Eye (tissue), 1 donor: Measurements from ENCODE around the gene MPRIP.
"Not testable (repeated sequence)": the region's sequence is repeated elsewhere in the genome, so short reads cannot be mapped to it uniquely, and the experiment has no call there.

Experiments used
- DNase-seq: peaks from one replicate; pipeline ENCODE4 v3.0.0-alpha.2; 2015

Gene MPRIP

DNA sequence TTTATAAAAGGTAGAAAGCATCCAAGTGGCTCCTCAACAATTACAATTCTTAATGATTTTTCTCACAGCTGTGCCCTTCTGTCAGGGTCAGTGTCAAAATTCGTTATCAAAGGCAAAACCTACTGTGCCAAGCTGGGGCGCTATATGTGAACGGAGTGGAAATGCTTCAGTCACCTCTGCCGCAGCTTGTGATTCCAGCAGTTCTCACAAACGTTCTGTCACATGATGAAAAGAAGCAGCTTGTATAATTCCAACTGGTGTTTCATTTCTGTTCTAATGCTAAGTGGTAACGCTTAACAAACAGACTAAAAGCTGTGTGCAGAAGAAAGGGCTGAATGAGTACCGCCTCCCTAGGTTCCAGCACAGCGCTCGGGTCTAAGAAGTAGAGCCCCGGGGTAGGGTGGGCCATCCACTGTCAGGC lies 149.7 kb downstream of the MPRIP start:
- peak; percentile 26 for DNase-seq

DNA sequence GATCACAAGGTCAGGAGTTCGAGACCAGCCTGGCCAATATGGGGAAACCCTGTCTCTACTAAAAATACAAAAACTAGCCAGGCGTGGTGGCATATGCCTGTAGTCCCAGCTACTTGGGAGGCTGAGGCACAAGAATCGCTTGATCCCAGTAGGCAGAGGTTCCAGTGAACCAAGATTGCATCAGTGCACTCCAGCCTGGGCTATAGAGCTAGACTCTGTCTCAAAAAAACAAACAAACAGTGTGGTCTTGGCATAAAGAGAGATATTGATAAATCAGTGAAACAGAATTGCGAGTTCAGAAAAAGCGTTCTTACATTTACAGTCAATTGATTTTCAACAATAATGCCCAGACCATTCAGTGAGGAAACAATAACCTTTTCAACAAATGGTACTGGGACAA lies 153.2 kb downstream of the MPRIP start:
- not testable (repeated sequence) for DNase-seq

DNA sequence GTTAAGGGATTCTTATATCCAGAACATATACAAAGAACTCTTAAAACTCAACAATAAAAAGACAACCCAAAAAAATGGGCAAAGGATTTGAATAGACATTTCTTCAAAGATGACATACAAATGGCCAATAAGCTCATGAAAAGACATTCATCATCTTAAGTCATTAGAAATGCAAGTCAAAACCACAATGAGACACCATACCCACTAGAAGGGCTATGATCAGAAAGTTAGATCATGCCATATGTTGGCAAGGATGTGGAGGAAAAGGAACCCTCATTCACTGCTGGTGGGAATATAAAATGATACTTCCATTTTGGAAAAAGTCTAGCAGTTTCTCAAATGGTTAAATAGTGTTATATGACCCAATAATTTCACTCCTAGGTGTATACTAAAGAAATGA lies 154.5 kb downstream of the MPRIP start:
- no peak for DNase-seq

DNA sequence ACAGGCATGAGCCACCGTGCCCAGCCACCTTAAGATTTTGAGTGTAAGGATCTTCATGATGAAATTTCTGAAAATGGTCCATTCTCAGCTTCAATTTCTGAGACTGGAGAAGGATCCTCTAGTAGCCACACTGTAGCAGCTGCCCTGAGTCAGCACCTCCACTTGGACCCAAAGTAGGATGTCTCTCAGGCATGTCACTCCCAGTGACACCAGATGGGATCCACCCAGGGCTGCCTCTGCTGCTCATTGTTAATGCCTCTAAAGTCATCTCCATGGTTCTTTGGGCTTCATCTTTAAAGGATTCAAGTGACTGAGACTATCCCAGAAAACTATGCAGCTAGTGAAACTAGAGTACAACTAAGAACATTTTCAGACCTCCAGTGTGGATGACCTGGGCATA lies 156.0 kb downstream of the MPRIP start:
- DNase-seq, result no peak

DNA sequence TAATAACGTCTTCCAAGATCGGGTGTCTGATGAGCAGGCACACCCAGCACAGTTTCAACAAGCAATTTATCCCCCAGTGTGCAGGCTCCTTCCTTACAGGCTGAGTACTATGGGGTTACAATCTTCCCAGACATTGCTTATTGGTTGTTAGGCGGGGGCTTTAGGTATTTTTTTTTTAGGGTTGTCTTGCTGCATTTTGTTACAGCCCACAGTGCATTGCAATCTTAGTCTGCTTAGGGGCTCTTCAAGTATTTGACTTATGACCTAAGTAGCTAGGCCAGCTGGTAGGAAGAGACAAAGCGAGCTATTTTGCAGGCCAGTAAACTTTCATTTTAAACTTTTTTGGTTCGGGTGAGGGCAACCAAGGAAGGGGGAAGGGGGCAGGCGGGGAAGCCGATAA lies 158.1 kb downstream of the MPRIP start:
- no peak for DNase-seq

DNA sequence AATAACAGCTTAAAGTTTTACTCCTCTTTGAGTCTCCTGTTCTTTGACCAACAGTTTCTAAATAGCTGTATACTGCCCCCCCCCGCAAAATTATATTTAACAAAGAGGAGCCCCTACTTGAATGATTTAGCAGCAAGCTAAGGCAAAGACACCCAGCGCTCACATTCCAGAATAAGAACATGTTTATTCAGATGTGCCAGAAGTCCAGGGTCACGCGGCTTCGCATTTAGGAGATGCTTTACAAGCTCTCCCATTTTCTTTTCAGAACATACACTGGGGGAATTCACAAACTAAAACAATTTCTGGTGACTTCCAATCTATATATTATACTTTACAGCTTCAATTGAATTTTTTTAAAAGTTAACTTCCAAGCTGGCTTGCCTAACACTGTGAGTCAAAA lies 158.6 kb downstream of the MPRIP start:
- DNase-seq, result peak; percentile 24

DNA sequence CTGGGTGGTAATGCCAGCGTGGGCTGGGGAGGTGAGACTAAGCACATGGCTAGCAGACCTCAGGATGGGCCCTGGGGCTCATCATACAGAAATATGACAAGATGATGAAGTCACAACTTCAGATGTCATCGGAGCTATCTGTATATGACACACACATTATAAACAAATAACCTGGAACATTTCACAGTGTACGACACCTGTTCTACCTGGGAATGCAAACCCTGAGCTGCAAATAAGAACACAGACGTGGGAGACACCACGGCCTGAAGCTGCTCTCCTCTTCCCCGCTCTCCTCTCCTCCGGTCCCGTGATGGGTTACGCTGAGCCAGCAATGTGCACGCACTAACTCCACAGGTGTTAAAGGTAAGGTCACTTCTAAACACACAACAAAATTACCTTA lies 159.0 kb downstream of the MPRIP start:
- no peak for DNase-seq

DNA sequence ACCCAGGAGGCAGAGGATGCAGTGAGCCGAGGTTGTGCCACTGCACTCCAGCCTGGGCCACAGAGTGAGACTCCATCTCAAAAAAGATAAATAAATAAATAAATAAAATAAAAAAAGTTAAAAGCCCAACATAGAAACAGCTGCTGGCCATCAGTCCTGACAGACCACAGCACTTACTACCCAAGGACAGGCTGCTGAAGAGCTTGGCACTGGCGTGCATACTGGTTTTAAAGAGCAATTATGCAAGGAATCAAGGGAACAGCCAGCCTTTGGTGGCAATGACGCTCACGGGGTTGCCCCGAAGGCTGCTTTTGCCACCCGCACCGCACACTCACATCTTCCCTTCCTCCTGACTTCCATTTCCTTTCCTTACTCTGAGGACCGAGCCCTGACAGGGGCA lies 159.7 kb downstream of the MPRIP start:
- DNase-seq, result no peak

DNA sequence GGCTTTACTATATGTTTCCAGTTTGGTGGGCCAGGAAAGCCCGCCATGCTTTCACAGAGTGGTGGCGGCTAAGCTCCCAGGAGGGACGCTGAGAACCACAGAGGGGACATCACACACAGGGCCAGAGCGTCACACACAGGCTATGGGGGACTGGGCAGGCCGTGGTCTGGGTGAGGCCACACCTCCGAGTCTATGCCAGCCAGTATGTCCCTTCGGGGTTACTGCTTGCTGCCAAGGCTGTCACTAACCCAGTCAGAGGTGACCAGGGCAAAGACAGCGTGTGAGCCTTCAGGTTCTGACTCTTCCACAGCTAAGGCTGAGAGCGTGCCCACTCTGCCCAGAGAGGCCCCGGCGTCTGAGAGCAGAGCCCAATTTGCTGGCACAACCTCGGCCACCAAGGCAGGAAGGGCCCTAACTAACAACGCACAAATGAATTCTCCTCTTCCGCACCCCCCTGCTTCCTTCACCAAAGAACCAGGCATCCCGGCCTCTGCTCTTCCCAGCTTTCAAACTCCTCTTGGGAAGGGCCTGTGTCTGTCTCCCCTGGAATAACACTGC lies 161.0 kb downstream of the MPRIP start:
- no peak for DNase-seq

DNA sequence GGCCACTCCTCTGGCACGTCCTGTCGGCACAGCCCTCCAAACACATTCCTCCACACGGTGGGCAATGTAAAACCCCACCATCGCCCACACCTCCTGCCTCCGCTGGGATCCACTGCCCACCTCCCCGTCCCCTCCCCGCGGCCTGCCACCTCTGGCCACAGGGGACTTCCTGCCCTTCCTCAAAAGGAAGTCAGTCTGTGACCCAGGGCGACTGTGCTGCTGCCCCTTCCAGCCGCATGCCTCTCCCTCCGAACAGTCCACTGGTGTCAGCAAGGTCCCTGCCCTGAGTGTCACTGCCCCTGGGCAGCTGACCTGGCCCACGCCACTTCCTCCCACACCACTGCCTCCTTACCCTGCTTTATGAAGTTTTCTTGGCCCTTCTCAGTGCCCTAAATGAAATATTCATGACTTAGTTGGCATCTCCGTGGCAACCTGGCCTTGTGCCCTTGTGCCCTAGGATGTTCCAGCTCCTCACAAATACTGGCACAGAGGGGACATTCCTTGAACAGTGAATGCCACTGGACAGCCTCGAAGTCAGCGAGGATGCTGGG lies 161.9 kb downstream of the MPRIP start:
- no peak for DNase-seq

DNA sequence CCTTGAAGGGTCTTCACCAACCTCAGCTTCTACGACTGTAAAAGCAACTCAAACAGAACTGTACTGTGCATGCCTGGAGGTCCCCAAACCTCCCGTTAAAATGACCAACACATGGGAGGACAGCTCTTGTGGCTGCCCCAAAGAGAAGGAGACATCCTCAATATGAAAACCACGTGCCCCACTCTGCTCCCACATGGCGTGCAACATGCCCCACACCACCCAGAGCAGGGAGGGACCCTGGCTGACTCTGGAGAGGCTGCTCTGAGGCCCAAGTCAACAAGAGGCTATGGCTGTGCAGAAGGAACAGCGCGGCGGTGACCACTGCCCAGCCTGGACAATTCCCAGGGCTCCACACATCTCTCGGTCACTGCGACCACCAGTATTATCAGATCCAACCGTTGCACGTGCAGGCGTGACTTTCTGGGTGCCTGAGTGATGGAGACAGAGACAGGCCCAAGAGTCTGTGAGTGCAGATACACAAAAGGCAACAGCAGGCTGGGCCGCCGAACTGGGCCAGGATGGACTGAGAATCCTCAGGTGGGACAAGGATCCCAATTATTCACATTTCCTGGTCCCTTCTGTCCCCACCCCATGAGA lies 162.5 kb downstream of the MPRIP start:
- no peak for DNase-seq

DNA sequence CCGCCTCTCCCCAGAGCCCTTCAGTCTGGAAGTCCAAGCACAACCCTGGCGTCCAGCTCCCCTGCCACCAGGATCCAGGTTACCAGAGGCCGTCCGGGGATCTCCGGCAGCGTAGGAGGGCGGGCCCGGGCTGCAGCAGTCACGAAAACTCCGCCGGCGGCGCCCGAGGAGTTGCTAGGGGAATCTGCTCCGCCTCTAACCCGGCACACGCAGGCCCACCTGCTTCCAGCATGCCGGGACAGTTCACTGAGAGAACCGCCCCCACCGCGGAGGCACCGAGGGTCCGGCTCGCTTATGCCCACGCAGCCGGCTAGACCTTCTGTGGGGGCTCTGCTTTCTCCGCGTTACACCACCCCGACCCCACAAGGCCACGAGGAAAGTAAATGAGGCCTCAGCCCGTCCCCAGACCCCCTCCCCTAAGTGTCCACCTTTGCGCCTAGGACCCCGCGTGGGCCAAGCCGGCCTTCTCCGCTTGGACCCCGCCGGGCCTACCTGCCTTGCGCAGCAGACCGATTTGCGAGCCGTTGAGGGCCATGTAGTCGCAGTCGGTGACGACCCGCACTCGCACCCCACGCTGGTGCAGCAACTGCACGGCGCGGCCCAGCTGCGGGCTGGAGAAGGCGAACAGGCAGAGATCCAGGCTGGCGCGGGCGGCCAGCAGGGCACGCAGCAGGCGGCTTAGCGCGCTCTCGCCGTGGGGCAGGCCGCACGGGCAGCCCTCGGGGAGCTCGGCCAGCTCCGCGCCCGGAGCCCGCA lies 163.3 kb downstream of the MPRIP start:
- DNase-seq, result peak; percentile 76

DNA sequence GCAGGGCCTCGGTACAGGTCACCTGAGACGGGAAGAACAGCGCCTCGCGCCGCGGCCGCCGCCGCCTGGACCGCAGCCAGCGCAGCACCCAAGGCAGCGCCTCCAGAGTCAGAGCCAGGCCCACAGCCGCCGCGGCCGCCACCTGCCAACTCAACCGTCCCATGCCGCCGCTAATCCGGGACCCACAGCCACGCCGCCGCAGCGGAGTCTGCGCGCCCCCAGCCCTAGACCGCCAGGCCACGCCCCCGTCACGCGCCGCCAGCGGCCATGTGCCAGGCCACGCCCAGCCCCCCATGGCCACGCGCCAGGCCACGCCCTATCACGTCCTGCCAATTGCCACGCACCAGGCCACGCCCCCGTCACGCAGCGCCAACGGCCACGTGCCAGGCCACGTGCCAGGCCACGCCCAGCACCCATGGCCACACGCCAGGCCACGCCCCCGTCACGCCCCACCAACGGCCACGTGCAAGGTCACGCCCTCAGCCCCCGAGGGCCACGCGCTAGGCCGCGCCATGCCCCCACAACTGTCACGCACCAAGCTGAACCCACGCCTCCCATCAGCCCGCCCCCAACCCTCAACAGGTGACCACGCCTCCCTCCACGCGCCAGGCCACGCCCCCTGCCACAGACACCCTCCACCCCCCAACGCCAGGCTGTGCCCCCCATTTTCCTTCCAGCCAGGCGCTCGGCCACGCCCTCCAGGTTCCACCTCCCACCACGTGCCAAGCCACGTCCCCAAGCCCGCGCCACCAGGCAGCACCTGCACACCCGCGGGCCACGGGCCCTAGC lies 164.1 kb downstream of the MPRIP start, which contains the start of gene PLD6:
Gene PLD6 (minus strand): TSS at position 210 of the 789 bp plus-strand sequence. CDS start 47 bp downstream, at position 163.
- DNase-seq, result peak; percentile 85

DNA sequence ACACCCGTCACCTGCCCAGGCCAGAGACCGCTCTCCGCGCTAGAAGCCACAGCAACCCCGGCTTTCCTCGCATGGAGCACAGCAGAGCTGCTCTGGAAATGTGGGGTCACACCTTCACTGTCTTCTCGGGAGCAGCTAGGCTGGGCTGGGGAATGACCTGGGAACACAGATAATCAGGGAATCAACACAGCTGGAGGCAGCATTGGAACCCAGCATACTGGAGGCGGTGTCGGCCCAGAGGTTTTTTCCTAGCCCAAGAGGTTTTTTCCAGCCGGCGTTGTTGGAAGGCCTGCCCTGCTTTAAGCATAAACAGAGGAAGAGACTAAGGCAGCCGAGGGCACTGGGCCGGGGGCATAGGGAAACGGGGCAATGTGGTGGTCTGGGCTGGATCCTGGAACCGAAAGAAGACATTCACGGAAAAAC lies 164.7 kb downstream of the MPRIP start:
- no peak for DNase-seq

DNA sequence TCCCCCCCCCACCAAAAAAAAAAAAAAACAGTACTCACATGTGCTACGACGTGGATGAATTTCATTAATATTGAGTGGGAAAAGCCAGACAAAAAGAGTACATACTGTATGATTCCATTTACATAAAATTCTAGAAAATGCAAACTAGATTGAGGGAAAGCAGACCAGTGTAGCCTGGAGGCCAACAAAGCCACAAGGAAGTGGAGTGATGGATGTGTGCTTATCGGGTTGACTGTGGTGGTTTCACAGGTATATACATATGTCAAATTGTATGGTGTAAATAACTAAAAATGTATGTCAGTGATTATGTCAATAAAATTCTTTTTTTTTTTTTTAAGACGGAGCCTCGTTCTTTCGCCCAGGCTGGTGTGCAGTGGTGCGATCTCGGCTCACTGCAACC lies 165.7 kb downstream of the MPRIP start:
- no peak for DNase-seq

DNA sequence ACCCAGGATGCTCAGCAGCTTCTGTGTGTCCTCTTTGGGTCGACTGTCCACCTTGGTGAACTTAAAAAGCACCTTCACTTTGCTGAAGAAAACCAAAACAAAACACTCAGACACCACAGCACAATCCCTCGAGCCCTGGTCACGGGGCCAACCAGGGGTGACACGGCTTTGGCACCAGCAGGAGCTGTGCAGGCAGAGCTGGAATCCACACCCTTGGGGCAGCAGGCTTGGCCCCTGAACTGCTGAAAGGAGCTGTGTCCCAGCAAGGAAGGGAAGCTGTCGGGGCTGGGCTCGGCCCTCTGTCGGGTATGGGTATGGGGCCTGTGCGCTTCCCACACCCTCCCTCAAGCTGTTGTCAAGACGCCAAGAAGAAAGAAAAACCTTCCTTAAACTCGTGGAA lies 171.5 kb downstream of the MPRIP start:
- DNase-seq, result no peak

DNA sequence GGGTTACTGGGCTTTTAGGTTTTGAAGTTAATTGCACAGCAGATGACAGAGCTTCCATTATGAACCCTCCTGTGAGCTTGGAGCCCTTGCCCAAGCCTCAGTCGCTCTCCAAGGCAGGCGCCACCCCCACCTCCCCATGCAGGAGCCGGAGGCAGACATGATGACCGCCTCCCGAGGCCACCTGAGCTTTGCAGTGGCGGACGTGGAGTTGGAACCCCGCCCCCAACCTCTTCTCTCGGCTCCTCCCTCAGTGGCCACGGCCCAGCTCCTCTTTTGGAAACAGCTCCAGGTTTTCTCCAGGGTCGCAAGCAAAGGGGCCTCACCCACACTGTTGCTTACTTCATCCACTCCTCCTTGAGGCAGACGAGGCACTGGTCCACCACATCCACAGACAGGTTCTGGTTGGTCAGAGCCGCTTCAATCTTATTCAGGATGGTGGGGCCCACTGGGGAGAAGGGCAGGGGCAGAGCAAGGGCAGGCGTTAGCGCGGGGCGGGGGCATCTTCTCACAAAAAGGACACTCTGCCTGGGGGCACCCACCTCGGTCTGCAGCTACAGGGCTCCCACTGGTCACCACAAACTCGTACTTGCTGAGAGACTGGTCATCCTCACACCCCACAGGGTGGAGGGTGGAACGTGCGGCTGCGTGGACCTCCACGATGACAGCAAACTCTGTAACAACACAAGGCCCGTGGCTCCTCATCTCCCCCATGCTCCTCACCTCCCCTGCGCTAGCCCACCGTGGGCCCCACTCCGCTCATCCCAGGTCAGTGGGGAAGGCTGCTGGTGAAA lies 172.6 kb downstream of the MPRIP start:
- no peak for DNase-seq

DNA sequence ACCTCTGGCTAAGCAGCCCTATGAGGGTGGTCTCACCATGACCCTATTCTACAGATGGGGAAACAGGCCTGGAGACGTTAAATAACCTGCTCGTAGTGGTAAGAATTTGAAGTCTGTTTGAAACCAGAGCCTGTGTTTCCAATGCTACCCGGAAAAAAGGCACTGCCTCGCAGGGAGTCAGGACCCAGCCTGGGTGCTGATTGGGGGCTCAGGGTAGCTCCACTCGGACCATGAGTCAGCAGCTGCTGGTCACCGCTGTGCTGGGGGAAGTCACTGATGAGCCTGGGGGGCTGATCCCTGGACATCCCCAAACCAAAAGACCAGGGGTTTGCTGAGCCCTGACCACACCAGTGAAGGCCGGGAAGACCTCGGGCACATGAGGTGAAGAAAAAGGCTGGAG lies 173.3 kb downstream of the MPRIP start:
- DNase-seq, result no peak

DNA sequence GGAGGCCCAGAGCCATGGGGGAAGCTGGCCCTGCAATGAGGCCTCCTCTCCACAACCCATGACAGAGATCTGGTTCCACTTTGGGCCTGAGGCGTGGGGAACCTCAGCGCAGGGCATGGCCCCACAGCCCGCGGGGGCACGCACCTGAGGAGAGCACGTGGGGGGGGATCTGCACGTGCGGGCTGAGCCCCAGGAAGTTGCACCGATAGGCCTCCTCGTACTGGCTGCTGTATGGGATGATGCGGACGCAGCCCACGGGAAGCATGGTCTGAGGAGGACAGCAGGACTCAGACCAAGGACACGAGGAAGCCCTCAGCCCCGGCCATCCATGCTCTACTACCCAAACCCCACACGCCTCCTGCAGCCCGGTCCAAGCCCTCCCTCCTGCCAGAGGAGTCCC lies 174.0 kb downstream of the MPRIP start:
- DNase-seq, result no peak

DNA sequence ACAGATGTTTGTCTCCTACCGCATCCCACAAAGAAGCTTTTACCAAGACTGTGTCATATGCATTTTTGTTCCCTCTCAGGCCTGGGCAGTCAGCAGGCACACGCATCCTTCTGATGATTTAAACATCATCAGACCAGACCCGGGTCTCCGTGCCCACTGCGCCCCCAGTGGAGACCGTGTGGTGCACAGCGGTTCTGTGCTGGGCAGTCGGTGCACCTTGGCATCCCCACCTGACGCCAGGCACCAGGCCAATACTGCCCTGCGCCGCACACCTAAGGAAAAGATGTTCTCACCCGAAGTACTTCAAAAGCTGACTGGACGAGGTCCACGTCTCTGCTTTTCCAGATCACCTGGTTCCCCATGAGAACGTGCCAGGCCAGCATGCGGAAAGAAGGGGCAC lies 174.5 kb downstream of the MPRIP start:
- no peak for DNase-seq

DNA sequence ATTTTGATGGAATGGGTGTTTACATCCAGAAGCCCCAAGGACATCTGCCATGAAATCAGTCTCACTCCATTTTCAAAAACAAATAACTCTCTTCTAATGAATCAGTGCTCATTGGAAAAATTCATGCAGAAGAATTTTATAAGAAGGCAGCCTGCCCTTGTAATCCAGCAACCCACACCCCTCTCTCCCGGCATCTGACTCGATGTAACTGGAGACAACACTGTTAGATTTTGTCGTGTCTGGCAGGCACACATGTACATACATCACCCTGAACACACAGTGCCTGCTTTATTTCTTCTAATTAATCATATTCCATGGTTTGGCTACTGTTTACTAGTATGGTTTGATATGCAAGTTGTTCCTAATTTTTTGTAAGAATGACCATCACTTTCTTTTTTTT lies 175.7 kb downstream of the MPRIP start:
- DNase-seq, result no peak

DNA sequence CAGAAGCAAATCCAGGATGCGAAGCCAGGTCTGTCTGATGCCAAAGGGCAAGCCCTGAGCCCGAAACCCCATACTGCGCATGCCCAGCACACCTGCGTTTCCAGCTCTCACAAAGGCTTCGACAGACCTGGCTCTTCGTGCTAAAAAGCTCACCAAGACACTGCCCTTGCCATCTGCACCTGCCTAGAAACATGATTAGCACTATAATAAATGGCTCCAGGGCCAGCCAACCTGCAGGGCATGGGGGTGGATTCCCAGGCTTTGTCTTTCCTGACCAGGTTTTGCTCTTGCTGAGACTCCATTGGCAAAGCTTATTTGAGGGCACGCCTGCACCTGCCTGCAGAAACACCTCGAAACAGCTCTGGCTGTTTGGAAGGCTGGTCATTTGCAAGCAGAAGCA lies 178.3 kb downstream of the MPRIP start:
- no peak for DNase-seq
